HEK293 (cell line): ENCODE data around the gene GRID2.

Experiments used
- CTCF ChIP-seq: fragments of 450-650 bp; formaldehyde crosslinking; IDR thresholded peaks from 2 replicates; pipeline ENCODE4 v1.5.1; 2016; ENCODE audit warnings: missing biosample characterization, missing genetic modification characterization
- KLF1 ChIP-seq: fragments of 450-650 bp; formaldehyde crosslinking; IDR thresholded peaks from 2 replicates; pipeline ENCODE4 v1.5.1; 2016; ENCODE audit warnings: missing biosample characterization, missing genetic modification characterization
- ZBTB17 ChIP-seq: fragments of 450-650 bp; formaldehyde crosslinking; IDR thresholded peaks from 2 replicates; pipeline ENCODE4 v1.5.1; 2016; ENCODE audit warnings: missing biosample characterization, missing genetic modification characterization
- ZBTB21 ChIP-seq: fragments of 450-650 bp; formaldehyde crosslinking; IDR thresholded peaks from 2 replicates; pipeline ENCODE4 v1.5.1; 2017; ENCODE audit warnings: missing biosample characterization, missing genetic modification characterization
- ZEB2 ChIP-seq: fragments of 450-650 bp; formaldehyde crosslinking; IDR thresholded peaks from 2 replicates; pipeline ENCODE4 v1.5.1; 2016; ENCODE audit warnings: missing biosample characterization, missing genetic modification characterization
- ZNF138 ChIP-seq: fragments of 450-650 bp; formaldehyde crosslinking; IDR thresholded peaks from 2 replicates; pipeline ENCODE4 v1.5.1; 2016; ENCODE audit warnings: missing biosample characterization, missing genetic modification characterization, borderline replicate concordance
- ZNF221 ChIP-seq: fragments of 450-650 bp; formaldehyde crosslinking; IDR thresholded peaks from 2 replicates; pipeline ENCODE4 v1.5.1; 2017; ENCODE audit warnings: missing biosample characterization, missing genetic modification characterization, borderline replicate concordance
- ZNF274 ChIP-seq, 2 experiments: fragments of 200-500 bp in 1 of 2; fragments of 450-650 bp in 1 of 2; sonication (Bioruptor generic) in 1 of 2; formaldehyde crosslinking in 1 of 2; IDR thresholded peaks; 2 replicates each; pipeline versions ENCODE4 v1.5.1 to v1.6.1; 2014 to 2016; ENCODE audit warnings: borderline replicate concordance in 1 of 2, inconsistent platforms in 1 of 2, low read length in 1 of 2, missing biosample characterization in 1 of 2, missing genetic modification characterization in 1 of 2
- ZNF660 ChIP-seq: fragments of 450-650 bp; IDR thresholded peaks from 2 replicates; pipeline ENCODE4 v1.5.1; 2018; ENCODE audit warnings: missing biosample characterization, mild to moderate bottlenecking, missing genetic modification characterization
- ZNF792 ChIP-seq: fragments of 450-650 bp; formaldehyde crosslinking; IDR thresholded peaks from 2 replicates; pipeline ENCODE4 v1.5.1; 2016; ENCODE audit warnings: missing biosample characterization, missing genetic modification characterization
- TF ChIP-seq, protein P1 (sequence below): sonication (generic); formaldehyde crosslinking; IDR thresholded peaks from 2 replicates; pipeline ENCODE4 v1.8.1; 2022; ENCODE audit warnings: mild to moderate bottlenecking, moderate library complexity, missing genetic modification reagents
- TF ChIP-seq, protein P2 (sequence below): fragments of 450-650 bp; formaldehyde crosslinking; IDR thresholded peaks from 2 replicates; pipeline ENCODE4 v1.5.1; 2016; ENCODE audit warnings: missing biosample characterization, missing genetic modification characterization
- TF ChIP-seq, protein P3 (sequence below): fragments of 450-650 bp; formaldehyde crosslinking; IDR thresholded peaks from 2 replicates; pipeline ENCODE4 v1.5.1; 2016; ENCODE audit warnings: missing biosample characterization, missing genetic modification characterization

DNA sequence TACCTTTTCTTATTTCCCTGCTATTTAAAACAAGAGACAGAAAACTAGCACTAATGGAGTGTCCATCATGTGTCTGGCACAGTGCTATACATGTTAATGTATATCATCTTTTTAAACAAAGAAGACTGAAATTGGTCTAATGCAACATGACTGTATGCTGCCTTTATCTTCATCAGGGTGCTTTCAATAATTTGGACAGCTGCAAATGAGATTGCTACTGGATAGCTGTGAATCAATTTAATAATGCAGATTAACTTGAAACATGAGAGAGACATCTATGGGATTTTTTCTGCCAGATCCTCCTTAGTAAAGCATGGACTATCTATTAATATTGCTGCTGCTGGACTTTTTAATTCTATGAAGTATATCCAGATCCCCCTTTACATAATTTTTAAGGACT lies 1269.5 kb downstream of the GRID2 start:
- no peak for TF ChIP-seq ZEB2 (tag by site-specific recombination)
- TF ChIP-seq KLF1 (tag by site-specific recombination): no peak
- no peak for TF ChIP-seq CTCF (tag by site-specific recombination)
- no peak for TF ChIP-seq ZNF221
- TF ChIP-seq, protein P1, sequence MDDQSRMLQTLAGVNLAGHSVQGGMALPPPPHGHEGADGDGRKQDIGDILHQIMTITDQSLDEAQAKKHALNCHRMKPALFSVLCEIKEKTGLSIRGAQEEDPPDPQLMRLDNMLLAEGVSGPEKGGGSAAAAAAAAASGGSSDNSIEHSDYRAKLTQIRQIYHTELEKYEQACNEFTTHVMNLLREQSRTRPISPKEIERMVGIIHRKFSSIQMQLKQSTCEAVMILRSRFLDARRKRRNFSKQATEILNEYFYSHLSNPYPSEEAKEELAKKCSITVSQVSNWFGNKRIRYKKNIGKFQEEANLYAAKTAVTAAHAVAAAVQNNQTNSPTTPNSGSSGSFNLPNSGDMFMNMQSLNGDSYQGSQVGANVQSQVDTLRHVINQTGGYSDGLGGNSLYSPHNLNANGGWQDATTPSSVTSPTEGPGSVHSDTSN (CRISPR knock-in tag): no peak
- TF ChIP-seq ZBTB21 (tag by site-specific recombination): no peak
- TF ChIP-seq, protein P2, sequence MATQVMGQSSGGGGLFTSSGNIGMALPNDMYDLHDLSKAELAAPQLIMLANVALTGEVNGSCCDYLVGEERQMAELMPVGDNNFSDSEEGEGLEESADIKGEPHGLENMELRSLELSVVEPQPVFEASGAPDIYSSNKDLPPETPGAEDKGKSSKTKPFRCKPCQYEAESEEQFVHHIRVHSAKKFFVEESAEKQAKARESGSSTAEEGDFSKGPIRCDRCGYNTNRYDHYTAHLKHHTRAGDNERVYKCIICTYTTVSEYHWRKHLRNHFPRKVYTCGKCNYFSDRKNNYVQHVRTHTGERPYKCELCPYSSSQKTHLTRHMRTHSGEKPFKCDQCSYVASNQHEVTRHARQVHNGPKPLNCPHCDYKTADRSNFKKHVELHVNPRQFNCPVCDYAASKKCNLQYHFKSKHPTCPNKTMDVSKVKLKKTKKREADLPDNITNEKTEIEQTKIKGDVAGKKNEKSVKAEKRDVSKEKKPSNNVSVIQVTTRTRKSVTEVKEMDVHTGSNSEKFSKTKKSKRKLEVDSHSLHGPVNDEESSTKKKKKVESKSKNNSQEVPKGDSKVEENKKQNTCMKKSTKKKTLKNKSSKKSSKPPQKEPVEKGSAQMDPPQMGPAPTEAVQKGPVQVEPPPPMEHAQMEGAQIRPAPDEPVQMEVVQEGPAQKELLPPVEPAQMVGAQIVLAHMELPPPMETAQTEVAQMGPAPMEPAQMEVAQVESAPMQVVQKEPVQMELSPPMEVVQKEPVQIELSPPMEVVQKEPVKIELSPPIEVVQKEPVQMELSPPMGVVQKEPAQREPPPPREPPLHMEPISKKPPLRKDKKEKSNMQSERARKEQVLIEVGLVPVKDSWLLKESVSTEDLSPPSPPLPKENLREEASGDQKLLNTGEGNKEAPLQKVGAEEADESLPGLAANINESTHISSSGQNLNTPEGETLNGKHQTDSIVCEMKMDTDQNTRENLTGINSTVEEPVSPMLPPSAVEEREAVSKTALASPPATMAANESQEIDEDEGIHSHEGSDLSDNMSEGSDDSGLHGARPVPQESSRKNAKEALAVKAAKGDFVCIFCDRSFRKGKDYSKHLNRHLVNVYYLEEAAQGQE: no peak
- no peak for TF ChIP-seq ZNF138
- no peak for TF ChIP-seq ZBTB17
- no peak for TF ChIP-seq ZNF660
- TF ChIP-seq ZNF792: no peak
- TF ChIP-seq ZNF274 (IDR thresholded peaks at IDR 0.05; ENCODE audit: low read length): no peak
- no peak for TF ChIP-seq ZNF274 (tag by site-specific recombination; IDR thresholded peaks at IDR 0.05; ENCODE audit: borderline replicate concordance)
- TF ChIP-seq, protein P3, sequence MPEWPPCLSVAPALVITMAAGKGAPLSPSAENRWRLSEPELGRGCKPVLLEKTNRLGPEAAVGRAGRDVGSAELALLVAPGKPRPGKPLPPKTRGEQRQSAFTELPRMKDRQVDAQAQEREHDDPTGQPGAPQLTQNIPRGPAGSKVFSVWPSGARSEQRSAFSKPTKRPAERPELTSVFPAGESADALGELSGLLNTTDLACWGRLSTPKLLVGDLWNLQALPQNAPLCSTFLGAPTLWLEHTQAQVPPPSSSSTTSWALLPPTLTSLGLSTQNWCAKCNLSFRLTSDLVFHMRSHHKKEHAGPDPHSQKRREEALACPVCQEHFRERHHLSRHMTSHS (tag by site-specific recombination): no peak
